DMS53 treated with DMSO at 0.1 percent for 48 hours (cell line): ENCODE data around the gene NXPE3.
"Not testable (repeated sequence)": the region's sequence is repeated elsewhere in the genome, so short reads cannot be mapped to it uniquely, and the experiment has no call there.

ENCODE experiments used
- DNase-seq: peaks from one replicate; lab custom pipeline; 2025; ENCODE audit not compliant: unreplicated experiment; lab: John Stamatoyannopoulos, UW

NXPE3 gene

DNA sequence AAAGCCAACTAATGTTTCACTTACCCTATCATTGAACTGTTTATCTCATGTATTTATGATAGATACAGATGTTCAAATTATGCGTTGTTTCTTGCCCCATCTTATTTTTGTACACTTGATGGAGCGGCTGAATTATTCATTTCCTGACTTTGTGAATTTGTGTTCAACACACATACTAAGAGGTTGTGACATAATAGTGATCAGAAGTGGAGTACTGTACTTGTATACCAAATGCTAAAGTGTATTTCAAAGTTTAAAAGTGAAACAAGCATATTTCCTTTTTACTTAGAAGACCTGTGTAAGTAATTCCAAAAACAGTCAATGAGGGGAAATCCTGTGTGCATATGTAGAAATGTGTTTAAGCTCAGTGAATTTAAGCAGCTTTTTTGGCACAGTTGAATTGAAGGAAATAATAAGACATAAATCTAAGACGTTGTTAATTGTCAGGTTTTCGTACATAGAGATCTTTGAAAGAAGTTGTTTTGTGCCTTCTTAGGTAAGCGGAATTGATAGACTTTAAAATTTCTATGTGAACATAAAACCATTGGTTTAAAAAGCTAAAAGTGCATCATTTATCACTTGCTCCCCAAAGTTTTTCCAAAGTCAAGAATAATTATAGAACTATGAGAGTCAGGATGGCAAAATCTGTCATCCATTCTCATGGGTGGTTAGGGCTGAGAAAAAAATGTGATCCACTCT lies 72.2 kb downstream of the NXPE3 start:
- DNase-seq = no peak

DNA sequence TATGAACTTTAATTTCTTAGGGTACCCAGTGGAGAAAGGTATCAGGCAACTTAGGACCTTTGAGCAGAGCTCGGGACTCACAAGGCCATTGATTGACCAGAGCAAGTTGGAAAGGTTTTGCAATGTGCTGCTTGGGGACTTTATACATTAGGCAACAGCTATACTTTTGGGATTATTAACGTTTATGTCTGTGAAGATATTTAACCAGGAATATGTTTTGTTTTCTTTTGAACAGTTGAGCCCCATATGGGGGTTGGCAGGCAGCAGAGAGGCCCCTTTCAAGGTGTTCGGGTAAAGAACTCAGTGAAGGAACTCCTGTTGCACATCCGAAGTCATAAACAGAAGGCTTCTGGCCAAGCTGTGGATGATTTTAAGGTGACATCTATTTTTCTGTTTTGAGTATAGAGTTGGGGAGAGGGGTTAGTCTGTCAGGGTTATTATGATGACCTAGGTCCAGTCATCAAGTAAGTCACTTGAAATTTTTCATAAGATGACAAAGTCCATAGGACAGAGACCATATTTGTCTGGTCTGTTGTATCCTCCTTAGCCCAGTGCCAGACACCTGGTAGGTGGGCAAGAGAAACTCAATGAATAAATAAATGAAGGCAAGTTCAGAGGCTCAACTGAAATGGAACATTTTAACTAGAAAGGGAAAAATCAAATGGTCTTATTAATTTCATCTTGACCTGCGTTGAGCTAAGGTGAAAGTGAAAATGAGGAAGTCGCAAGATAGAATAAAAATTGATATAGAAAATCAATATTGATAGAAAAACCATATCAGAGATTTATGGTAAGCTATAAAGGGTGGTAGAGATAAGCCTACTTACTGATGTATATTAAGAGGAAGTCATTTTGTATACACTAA lies 73.1 kb downstream of the NXPE3 start:
- DNase-seq = no peak

DNA sequence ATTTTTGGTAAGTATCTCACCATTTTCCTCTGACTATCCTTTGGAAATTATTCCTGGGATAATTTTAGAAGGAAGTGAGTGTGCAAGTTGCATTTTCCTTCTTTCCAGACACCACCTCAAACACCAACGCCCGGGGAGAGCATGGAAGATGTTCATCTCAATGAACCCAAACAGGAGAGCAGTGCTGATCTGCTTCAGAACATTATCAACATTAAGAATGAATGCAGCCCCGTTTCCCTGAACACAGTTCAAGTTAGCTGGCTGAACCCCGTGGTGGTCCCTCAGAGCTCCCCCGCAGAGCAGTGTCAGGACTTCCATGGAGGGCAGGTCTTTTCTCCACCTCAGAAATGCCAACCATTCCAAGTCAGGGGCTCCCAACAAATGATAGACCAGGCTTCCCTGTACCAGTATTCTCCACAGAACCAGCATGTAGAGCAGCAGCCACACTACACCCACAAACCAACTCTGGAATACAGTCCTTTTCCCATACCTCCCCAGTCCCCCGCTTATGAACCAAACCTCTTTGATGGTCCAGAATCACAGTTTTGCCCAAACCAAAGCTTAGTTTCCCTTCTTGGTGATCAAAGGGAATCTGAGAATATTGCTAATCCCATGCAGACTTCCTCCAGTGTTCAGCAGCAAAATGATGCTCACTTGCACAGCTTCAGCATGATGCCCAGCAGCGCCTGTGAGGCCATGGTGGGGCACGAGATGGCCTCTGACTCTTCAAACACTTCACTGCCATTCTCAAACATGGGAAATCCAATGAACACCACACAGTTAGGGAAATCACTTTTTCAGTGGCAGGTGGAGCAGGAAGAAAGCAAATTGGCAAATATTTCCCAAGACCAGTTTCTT lies 74.2 kb downstream of the NXPE3 start:
- DNase-seq = no peak

DNA sequence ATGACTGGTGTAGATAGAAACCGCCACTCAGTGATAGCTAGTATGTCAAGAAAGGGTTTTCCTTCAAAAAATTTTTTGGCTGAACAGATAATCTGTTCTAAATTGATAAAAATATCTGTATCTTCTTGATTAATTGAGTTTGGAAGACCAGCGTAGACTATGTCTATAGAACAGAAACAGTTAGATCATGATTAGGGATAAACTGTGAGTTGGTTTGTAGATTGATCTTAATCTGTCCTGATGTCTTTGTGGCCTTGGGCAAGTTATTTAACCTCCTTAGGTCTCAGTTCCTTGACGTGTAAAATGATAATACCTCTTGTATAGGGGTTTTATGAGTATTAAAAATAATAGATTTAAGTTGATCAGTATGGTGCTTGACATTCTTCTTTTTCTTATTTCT lies 75.0 kb downstream of the NXPE3 start:
- no peak for DNase-seq

DNA sequence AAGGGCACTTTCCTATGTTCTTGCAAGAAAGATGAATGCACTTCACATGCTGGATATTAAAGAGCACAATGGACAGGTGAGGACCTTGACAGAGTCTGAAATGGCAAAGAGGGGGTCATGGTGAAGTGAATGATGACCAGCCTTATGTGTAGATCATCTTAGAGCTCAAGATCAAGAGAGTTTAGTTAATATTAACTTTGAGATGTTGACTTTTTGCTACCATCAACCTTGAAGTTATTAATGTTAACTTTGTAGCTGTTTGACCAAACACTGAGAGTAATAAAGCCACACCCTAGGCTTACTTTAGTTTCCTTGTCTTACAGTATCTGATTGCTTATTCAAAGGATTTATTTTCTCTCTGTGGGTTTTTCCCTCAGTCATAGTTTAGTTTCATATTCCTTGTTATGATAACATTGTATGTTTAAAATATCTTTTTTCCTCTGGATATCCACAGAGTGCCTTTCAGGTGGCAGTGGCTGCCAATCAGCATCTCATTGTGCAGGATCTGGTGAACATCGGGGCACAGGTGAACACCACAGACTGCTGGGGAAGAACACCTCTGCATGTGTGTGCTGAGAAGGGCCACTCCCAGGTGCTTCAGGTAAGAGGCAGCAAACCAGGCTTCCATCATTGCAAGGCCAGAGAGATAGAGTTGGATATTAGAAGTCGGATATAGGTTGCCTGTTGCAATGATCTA lies 75.7 kb downstream of the NXPE3 start:
- no peak for DNase-seq

DNA sequence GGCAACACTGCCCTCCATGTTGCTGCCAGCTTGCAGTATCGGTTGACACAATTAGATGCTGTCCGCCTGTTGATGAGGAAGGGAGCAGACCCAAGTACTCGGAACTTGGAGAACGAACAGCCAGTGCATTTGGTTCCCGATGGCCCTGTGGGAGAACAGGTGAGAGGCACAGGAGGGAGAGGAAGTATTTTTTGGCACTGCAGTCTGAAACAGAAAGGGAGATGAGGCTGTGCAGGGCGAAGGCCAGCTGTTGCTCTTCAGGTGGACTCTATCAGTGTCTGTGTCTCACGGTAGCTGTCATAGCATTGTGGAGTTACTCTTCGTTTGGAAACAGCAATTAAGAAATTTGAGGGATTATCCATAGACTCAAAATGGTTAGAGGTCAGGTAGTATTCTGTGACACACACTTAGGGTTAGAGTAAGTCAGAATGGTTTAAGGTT lies 78.3 kb downstream of the NXPE3 start:
- no peak for DNase-seq

DNA sequence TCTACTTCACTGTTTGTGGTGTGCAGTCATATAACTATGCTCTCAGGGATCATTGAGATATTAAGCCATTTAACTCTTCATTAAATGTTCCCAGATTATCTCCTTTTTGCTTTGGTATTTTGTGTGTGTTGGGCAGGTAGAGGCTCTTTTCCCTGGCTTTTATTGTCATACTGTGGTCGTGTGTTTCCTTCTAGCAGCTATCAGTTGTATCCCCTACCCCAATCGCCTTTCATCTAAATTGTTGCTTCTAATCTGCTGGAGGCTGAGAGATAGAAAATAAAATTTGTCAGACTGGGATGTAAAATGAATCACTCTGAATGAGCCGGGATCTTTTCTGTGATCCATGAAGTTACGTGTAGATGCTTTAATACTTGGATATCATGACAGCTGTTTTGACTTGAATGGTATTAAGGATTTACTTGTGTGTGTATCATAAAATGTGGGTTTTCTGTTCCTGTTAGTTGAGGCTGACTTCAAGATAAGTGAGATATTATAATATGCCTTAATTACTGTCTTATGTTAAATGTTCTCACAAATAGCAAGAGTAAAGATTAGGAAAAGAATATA lies 79.5 kb downstream of the NXPE3 start:
- no peak for DNase-seq

DNA sequence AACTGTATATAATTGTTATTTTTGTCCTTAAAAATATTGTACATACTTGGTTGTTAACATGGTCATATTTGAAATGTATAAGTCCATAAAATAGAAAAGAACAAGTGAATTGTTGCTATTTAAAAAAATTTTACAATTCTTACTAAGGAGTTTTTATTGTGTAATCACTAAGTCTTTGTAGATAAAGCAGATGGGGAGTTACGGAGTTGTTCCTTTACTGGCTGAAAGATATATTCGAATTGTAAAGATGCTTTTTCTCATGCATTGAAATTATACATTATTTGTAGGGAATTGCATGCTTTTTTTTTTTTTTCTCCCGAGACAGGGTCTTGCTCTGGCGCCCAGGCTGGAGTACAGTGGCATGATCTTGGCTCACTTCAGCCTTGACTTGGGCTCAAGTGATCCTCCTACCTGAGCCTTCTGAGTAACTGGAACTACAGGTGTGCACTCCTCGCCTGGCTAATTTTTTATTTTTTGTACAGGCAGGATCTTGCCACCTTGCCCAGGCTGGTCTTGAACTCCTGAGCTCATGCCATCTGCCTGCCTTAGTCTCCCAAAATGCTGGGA lies 81.0 kb downstream of the NXPE3 start:
- DNase-seq = no peak

DNA sequence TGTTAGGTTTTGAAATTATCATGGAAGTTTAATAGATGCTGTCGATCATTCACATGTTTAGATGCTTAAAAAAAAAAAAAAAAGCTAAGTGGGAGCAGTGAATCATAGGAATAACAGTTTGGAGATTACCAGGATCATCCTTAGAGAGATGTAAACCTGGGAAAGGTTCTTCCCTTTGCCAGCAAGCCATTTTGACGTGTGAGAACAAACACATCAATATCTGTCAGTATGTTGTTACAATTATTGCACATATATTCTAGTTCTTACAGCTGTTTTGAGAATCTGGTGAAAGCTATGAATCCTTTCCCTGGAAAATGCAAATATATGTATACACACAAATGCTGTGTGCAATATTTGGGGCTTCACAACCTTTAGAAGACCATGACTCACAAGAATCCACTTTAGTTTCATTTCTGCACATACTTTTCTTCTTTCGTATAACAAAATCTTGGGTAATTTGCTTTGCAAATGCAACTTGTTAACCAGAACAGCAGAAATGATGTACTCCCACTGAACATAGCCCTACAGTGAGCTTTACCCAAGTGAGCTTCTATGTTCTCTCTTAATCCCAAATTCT lies 82.3 kb downstream of the NXPE3 start:
- no peak for DNase-seq

DNA sequence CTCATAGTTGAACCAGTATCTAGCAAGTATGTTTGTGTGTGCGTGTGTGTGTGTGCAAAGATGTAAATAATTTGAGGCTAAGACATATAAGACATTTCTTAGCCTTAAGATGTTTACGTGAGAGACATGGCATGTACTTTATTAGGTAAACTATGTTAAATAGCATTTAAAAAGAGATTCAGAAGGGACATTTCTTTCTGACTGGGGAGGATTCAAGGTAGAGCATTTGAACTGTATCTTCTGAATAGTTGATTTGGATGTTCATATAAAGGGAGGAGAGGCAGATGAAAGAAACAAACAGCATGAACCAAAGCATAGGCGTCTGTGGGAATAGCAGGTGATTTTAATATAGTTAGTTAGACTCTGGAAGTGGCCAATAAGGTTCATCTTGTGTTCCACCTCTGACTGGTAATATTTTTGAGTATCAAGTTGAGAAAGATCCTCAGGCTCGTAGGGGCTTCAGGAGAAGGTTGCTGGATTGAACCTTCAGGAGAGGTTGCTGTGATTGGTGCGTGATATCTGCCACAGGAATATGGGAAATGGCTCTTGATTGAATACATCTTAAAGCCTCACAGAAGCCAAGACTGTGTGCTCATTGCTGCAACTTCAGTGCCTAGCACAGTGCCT lies 82.9 kb downstream of the NXPE3 start:
- DNase-seq = no peak

DNA sequence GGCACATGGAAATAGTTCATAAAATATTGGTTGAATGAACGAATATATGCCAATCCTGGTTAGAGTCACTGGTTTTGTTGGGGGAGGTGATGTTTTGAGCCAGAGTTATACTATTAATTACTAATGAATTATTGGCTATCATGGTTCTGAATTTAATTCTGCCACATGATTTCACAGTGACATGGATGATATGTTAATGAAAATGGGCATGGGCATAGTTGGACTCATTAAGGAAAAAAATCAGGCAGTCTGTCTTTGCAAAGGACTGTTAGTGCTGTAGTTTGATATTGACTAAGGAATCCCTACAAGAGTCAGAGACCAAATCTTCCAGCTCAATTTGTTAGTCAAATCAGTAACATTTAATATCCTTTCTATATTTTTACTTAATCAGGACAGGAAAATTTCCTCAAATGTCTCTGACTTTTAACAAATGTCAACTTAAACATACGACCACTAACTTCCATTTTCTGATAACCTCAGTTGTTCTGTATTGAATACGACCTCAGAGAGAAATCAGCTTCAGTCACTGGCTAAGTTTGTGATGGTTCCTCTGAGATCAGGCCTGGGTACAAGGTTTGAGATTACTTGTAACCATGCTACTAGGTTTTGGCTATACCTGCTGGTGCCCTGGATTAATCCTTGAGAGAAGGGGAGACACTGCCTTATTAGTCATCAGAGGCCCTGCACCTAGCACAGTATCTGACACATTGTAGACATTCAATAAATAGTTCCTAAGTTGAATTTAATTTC lies 83.6 kb downstream of the NXPE3 start:
- DNase-seq = no peak

DNA sequence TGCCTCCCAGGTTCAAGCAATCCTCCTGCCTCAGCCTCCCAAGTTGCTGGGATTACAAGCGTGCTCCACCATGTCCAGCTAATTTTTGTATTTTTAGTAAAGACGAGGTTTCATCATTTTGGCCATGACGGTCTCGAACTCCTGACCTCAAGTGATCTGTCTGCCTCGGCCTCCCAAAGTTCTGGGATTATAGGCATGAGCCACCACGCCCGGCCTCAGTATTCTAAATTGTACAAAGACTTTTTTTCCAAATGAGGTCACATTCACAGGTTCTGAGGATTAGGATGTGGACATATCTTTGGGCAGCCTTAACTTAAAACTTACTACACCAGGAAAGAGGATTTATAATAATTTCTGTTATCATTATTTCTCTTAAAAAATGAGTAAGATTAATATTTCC lies 85.9 kb downstream of the NXPE3 start:
- not testable (repeated sequence) for DNase-seq

DNA sequence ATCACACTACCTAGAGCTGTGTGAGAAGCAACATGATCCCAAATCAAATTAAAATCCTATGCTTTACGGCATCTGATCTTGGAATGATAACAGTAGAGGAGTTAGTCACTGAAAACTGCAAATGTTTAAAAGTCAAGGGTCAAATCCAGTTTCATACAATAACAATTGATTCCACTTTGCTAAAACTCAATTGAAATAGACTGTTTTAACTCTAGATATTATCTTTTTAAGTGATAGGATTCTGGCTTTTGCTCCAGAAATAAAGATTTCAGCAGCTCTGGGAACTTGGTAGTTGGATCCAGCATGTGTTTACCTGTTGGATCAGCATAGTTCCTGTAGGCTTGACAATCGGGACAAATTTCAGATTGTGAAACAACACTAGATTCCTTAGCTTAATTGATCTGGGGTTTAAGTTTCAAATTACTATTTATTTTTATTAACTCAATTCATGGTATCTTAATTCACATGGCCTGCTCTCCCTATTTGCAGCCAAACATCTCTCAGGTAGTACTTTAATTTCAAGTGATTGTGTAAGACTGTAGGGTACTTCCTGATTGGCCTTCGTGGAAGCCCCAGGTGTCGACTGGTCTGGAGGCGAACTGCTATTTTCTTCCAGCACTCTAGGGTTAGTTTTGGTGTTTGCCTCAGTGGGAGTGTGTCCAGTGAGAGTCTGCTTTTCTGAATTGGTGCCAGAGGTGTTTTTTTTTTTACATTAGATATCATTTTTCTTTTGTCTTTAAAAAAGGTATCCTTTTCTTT lies 86.9 kb downstream of the NXPE3 start:
- DNase-seq = no peak

DNA sequence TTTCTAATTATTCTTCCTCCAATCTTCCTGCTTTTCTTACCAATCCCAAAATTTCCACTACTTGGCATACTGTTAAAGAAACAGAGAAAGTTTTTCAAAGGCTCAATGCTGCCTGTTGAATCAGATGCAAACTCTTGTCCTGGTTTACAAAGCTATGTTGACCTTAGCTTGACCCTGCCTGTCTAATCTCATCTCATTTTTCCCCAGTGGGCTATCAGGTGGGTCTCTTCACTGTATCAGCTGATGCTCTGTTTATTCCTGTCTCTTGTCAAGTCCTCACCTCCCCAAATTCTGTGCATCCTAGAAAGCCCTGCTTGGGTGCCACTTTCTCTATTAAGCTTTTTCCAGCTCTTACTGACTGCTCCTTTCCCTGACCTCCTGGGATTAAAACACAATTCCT lies 88.5 kb downstream of the NXPE3 start:
- no peak for DNase-seq

DNA sequence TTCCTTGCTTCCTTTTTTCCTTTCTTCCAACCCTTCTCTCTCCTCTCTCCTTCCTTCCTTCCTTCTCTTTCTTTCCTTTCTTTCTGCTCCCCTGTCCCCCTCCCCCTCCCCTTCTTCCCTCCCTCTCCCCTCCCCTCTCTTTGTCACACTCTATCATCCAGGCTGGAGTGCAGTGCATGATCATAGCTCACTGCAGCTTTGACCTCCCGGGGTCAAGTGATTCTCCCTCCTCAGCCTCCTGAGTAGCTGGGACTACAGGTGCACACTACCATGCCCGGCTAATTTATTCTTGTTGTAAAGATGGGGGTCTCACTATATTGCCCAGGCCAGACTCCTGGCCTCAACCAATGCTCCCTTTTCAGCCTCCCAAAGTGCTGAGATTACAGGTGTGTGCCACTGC lies 89.0 kb downstream of the NXPE3 start:
- DNase-seq = no peak

DNA sequence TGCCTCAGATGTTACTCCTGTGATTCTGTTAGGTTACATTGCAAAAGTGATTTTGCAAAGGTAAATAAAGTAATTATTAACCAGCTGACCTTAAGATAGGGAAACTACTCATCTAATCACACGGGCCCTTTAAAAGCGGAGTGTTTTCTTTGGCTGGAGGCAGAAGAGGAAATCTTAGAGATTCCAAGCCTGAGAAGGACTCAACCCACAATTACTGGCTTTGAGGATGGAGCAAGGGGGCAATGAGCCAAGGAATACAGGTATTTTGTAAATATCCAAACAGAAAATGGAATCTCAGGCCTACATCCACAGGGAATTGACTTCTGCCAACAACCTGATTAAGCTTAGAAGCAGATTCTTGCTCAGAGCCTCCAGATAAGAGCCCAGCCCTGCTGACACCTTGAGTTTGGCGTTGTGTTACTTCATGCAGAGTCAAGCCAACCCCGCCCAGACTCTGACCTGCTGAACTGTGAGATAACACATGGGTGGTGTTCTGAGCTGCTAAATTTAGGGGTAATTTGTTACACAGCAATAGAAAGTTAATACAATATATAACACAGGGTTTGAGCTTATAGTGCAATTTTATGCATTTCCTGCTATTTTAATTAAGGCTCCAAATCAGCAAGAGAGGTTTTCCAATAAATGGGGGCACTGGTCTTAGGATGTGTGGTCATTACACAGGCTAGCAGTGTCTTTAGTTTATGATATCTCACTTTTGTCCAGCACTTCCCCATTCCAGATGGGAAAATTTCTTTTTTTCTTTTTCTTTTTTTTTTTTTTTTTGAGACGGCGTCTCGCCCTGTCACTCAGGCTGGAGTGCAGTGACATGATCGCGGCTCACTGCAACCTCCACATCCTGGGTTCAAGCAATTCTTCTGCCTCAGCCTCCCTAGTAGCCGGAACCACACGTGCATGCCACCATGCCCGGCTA lies 89.8 kb downstream of the NXPE3 start:
- peak; percentile 14 for DNase-seq

DNA sequence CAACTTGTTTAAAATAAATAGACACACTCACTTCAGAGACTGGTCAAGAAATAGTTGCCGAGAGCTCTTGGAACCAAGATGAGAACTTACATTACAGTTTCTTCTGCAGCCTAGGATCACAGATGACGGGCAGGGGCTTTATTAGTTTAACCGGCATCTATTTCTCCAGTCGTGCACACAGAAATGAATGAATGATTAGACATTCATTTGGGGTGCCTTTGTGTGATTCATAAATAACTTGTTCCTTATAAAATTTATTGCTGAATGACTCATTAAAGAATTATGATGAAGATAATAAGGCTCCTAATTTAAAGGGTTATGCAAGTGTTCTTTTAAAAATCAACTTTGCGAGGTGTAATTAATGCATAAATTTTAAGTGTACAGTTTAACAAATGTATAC lies 91.1 kb downstream of the NXPE3 start:
- DNase-seq = no peak
